C1 segment of cervical spinal cord (tissue), 14 donors: ENCODE results near the gene CACNA1E.

Source experiments
- DNase-seq, 14 donors: peaks; one replicate each; lab custom pipeline; 2025; lab: John Stamatoyannopoulos, UW

The CACNA1E gene

GRCh38 chr1:181483285-181484195 lies at the start of gene CACNA1E:
Gene CACNA1E (plus strand): TSS chr1:181483517. CDS start chr1:181483745, 228 bp downstream.
- peak in 1 of 14 donors; percentile 52 for DNase-seq

GRCh38 chr1:181433931-181434330 lies 49.4 kb upstream of the CACNA1E start:
- no peak for DNase-seq

- DNase-seq: no peak
Measured at GRCh38 chr1:181438013-181438412, 45.3 kb upstream of the CACNA1E start.

- no peak for DNase-seq
Measured at GRCh38 chr1:181440510-181440909, 42.8 kb upstream of the CACNA1E start.

- no peak for DNase-seq
Measured at GRCh38 chr1:181442181-181442525, 41.2 kb upstream of the CACNA1E start.

- no peak for DNase-seq
Measured at GRCh38 chr1:181443231-181443853, 40.0 kb upstream of the CACNA1E start.

- no peak for DNase-seq
Measured at GRCh38 chr1:181445436-181445835, 37.9 kb upstream of the CACNA1E start.

- DNase-seq: no peak
Measured at GRCh38 chr1:181448461-181448860, 34.9 kb upstream of the CACNA1E start.

- DNase-seq: no peak
Measured at GRCh38 chr1:181451661-181452230, 31.6 kb upstream of the CACNA1E start.

- DNase-seq: no peak
Measured at GRCh38 chr1:181452746-181453145, 30.6 kb upstream of the CACNA1E start.

- no peak for DNase-seq
Measured at GRCh38 chr1:181453541-181454201, 29.6 kb upstream of the CACNA1E start.

GRCh38 chr1:181456551-181456950 lies 26.8 kb upstream of the CACNA1E start:
- DNase-seq: no peak

- no peak for DNase-seq
Measured at GRCh38 chr1:181458419-181458818, 24.9 kb upstream of the CACNA1E start.

- DNase-seq: no peak
Measured at GRCh38 chr1:181459067-181459466, 24.2 kb upstream of the CACNA1E start.

GRCh38 chr1:181469829-181470228 lies 13.5 kb upstream of the CACNA1E start:
- no peak for DNase-seq

- no peak for DNase-seq
Measured at GRCh38 chr1:181475580-181475979, 7.7 kb upstream of the CACNA1E start.

- DNase-seq: no peak
Measured at GRCh38 chr1:181476581-181476980, 6.7 kb upstream of the CACNA1E start.

GRCh38 chr1:181478306-181478705 lies 5.0 kb upstream of the CACNA1E start:
- DNase-seq: no peak

- DNase-seq: peak in 9 of 14 donors; percentile 9 to 51 (median 22)
Measured at GRCh38 chr1:181479137-181479745, 4.1 kb upstream of the CACNA1E start.

GRCh38 chr1:181482001-181482430 lies 1.3 kb upstream of the CACNA1E start:
- DNase-seq: no peak

- peak in 6 of 14 donors; percentile 10 to 83 (median 34) for DNase-seq
Measured at GRCh38 chr1:181482521-181483284, 614 bp upstream of the CACNA1E start.
